Gastroesophageal sphincter (tissue), 3 donors: Measurements from ENCODE around the gene CCDC34.

Source experiments
- CTCF ChIP-seq, 4 experiments: fragments of 200-600 bp in 2 of 4; fragments of 450-650 bp in 2 of 4; sonication (generic) in 1 of 4; IDR thresholded peaks; one replicate each; pipeline ENCODE4 v1.5.1; 2017 to 2019; ENCODE audit warnings: antibody characterized with exemption in 4 of 4, mild to moderate bottlenecking in 2 of 4, moderate library complexity in 2 of 4
- POLR2A ChIP-seq, 2 donors: fragments of 450-650 bp; IDR thresholded peaks; one replicate each; pipeline ENCODE4 v1.6.1; 2017; ENCODE audit warnings: antibody characterized with exemption in 2 of 2, mild to moderate bottlenecking in 2 of 2, moderate library complexity in 1 of 2

GRCh38 chr11:27304514-27304913 lies 58.5 kb downstream of the CCDC34 start:
- TF ChIP-seq POLR2A (IDR thresholded peaks at IDR 0.05) (no peak), CTCF (IDR thresholded peaks at IDR 0.05) (no peak)
